ENCODE results near the gene IQSEC1. TPM values are rescaled to one million over a fixed set of nuclear protein-coding genes. Genes with fewer than 3 reads are reported as not detected.
A peak's percentile ranks its signal among the peaks of the same experiment; 100 is the strongest.

IQSEC1 gene
- total and polyA plus RNA-seq, 10 of the 15 experiments (the other 5 are each of a cell fraction or from before 2014, with no cell fraction given), result 0.92 to 55.2 (median 8.5) TPM

- Histone ChIP-seq H3K9me3 (replicated peaks; ENCODE audit: control insufficient read depth, insufficient read depth, low read length) (no peaks in the 10 kb centered on the region), H3K4me3 (peak overlapping the region; percentile 26; the same call in 1 of the 2 replicates), H2AFZ (ENCODE audit: control insufficient read depth, low read depth, low read length) (no peak overlapping the region), H3K4me1 (ENCODE audit: control insufficient read depth, insufficient read depth, low read length) (peaks cover 91% of the 10 kb centered on the region), H3K4me2 (ENCODE audit: control insufficient read depth, insufficient read depth) (peak overlapping the region; percentile 82), H4K20me1 (ENCODE audit: control insufficient read depth, insufficient read depth) (no peaks in the 10 kb centered on the region), H3K27ac (ENCODE audit: control insufficient read depth, insufficient read depth) (peak overlapping the region; percentile 99), H3K79me2 (ENCODE audit: control insufficient read depth, insufficient read depth, low read length) (peaks cover 92% of the 10 kb centered on the region), H3K36me3 (ENCODE audit: control insufficient read depth in 2 of 2, insufficient read depth in 2 of 2, low read length in 1 of 2) (peaks cover 0 to 6% of the 10 kb centered on the region in 2 experiments), H3K9ac (ENCODE audit: control insufficient read depth, insufficient read depth, low read length) (peak overlapping the region; percentile 93), H3K27me3 (replicated peaks in 1 of 2; ENCODE audit: control insufficient read depth in 2 of 2, insufficient read depth in 2 of 2, low read length in 1 of 2) (no peaks in the 10 kb centered on the region)
- no peak for DNase-seq (ENCODE audit: low read depth, low spot score)
- no peak for FAIRE-seq
- in situ Hi-C loops (cut with MboI), result no loop called here
- POLR2A ChIA-PET, result interaction anchor here (1.1 to 11.5 kb wide), 5 partner anchors 9 to 64 kb away, joined by 3 to 170 read pairs (median 4); no protein-coding TSS in a partner anchor
- RAD21 ChIA-PET (ENCODE audit: unreplicated experiment), result interaction anchor here (0.7 to 8.5 kb wide), 7 partner anchors 9 to 62 kb away, joined by 3 to 93 read pairs (median 4); no protein-coding TSS in a partner anchor
- CTCF ChIA-PET, result interaction anchor here (1.1 to 7.8 kb wide), 4 partner anchors 8 to 38 kb away, joined by 4 to 57 read pairs (median 44); no protein-coding TSS in a partner anchor
- SMC1A ChIA-PET (ENCODE audit: uncharacterized antibody, unreplicated experiment), result interaction anchor here (1.2 to 12.7 kb wide), 4 partner anchors 9 to 38 kb away, joined by 5 to 123 read pairs (median 62); no protein-coding TSS in a partner anchor
- intact Hi-C loops (cut with micrococcal nuclease; ENCODE audit: unreplicated experiment), result no loop called here
- BruUV-seq (replicated peaks), result no TSS peak
- 68% methylated on average over 16 of the region's 17 CpGs for WGBS (ENCODE audit: insufficient coverage, insufficient replicate concordance, low lambda C conversion rate, missing lambda C conversion rate)
- ATAC-seq, result no peak
- TF ChIP-seq IRF4 (IDR thresholded peaks at IDR 0.05; ENCODE audit: low read depth, low read length), result no peak
- TF ChIP-seq RCOR1 (conservative IDR thresholded peaks at IDR 0.05; ENCODE audit: low read depth, low read length), result no peak
- TF ChIP-seq, protein P1, sequence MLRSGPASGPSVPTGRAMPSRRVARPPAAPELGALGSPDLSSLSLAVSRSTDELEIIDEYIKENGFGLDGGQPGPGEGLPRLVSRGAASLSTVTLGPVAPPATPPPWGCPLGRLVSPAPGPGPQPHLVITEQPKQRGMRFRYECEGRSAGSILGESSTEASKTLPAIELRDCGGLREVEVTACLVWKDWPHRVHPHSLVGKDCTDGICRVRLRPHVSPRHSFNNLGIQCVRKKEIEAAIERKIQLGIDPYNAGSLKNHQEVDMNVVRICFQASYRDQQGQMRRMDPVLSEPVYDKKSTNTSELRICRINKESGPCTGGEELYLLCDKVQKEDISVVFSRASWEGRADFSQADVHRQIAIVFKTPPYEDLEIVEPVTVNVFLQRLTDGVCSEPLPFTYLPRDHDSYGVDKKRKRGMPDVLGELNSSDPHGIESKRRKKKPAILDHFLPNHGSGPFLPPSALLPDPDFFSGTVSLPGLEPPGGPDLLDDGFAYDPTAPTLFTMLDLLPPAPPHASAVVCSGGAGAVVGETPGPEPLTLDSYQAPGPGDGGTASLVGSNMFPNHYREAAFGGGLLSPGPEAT (IDR thresholded peaks at IDR 0.05; ENCODE audit: low read depth), result no peak
- no peak for TF ChIP-seq CHD2 (IDR thresholded peaks at IDR 0.05; ENCODE audit: borderline replicate concordance, low read depth, low read length)
- TF ChIP-seq KAT2A (conservative IDR thresholded peaks at IDR 0.05; ENCODE audit: control insufficient read depth, low read depth, low read length), result no peak
- TF ChIP-seq BCL11A (IDR thresholded peaks at IDR 0.05; ENCODE audit: low read depth, low read length), result no peak
- TF ChIP-seq NR2C1 (IDR thresholded peaks at IDR 0.05), result no peak
- no peak for TF ChIP-seq ZBTB4 (CRISPR knock-in tag; IDR thresholded peaks at IDR 0.05)
- TF ChIP-seq, protein P2, sequence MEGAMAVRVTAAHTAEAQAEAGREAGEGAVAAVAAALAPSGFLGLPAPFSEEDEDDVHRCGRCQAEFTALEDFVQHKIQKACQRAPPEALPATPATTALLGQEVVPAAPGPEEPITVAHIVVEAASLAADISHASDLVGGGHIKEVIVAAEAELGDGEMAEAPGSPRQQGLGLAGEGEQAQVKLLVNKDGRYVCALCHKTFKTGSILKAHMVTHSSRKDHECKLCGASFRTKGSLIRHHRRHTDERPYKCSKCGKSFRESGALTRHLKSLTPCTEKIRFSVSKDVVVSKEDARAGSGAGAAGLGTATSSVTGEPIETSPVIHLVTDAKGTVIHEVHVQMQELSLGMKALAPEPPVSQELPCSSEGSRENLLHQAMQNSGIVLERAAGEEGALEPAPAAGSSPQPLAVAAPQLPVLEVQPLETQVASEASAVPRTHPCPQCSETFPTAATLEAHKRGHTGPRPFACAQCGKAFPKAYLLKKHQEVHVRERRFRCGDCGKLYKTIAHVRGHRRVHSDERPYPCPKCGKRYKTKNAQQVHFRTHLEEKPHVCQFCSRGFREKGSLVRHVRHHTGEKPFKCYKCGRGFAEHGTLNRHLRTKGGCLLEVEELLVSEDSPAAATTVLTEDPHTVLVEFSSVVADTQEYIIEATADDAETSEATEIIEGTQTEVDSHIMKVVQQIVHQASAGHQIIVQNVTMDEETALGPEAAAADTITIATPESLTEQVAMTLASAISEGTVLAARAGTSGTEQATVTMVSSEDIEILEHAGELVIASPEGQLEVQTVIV (IDR thresholded peaks at IDR 0.05; ENCODE audit: borderline replicate concordance, partially characterized antibody), result no peak
- TF ChIP-seq FOXK2 (IDR thresholded peaks at IDR 0.05), result no peak
- TF ChIP-seq NFYB (IDR thresholded peaks at IDR 0.05; ENCODE audit: insufficient read depth, low read depth, low read length), result no peak
- TF ChIP-seq, protein P3, sequence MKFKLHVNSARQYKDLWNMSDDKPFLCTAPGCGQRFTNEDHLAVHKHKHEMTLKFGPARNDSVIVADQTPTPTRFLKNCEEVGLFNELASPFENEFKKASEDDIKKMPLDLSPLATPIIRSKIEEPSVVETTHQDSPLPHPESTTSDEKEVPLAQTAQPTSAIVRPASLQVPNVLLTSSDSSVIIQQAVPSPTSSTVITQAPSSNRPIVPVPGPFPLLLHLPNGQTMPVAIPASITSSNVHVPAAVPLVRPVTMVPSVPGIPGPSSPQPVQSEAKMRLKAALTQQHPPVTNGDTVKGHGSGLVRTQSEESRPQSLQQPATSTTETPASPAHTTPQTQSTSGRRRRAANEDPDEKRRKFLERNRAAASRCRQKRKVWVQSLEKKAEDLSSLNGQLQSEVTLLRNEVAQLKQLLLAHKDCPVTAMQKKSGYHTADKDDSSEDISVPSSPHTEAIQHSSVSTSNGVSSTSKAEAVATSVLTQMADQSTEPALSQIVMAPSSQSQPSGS (IDR thresholded peaks at IDR 0.05; ENCODE audit: low read length), result no peak
Observed at GRCh38 chr3:13008155-13008995, 64.9 kb downstream of the IQSEC1 start.

All from GM12878 (cell line).